B cell (primary cell): ENCODE measurements around the gene CALD1. TPM values are rescaled to one million over a fixed set of nuclear protein-coding genes. Genes with fewer than 3 reads are reported as not detected.

ENCODE experiments used
- ATAC-seq: fragments of 200-7000 bp; cut with Tn5 transposase; one replicate; pipeline ENCODE4 v1.10.0; 2021; ENCODE audit warnings: low read depth, mild to moderate bottlenecking, moderate number of reproducible peaks, moderate library complexity
- CTCF ChIA-PET: fragments of 350-600 bp; sonication (Branson Sonifier 250); formaldehyde crosslinking; loops from one replicate; lab custom pipeline; 2021; ENCODE audit warnings: antibody characterized with exemption, inconsistent platforms; lab: Charles Lee
- POLR2A ChIA-PET: fragments of 350-600 bp; sonication (Branson Sonifier 250); formaldehyde crosslinking; loops from one replicate; lab custom pipeline; 2021; ENCODE audit warnings: antibody characterized with exemption; lab: Charles Lee
- DNase-seq: peaks from one replicate; pipeline ENCODE4 v3.0.0; 2013
- H2AFZ ChIP-seq: 2 replicates; pipeline ENCODE4 v1.6.1; 2012; ENCODE audit warnings: mild to moderate bottlenecking, low read depth, low read length; ENCODE audit not compliant: insufficient read depth, poor library complexity, severe bottlenecking
- H3K27ac ChIP-seq, 2 donors: 1 replicate in 1 of 2; 2 replicates in 1 of 2; pipeline ENCODE4 v1.5.1; 2012 to 2013; ENCODE audit warnings: low read length in 2 of 2, mild to moderate bottlenecking in 2 of 2, moderate library complexity in 1 of 2
- H3K27me3 ChIP-seq, 4 experiments: fragments of 200-600 bp in 1 of 4; sonication (generic) in 1 of 4; replicated peaks in 1 of 4; 1 replicate in 2 of 4; 2 replicates in 2 of 4; pipeline versions ENCODE4 v1.6.1 to v1.7.0; 2013 to 2016; ENCODE audit warnings: low read length in 3 of 4, mild to moderate bottlenecking in 2 of 4, mixed read lengths in 1 of 4, moderate library complexity in 1 of 4; ENCODE audit not compliant: insufficient read depth in 4 of 4, control insufficient read depth in 3 of 4; ENCODE audit errors: control extremely low read depth in 1 of 4
- H3K36me3 ChIP-seq, 2 experiments: replicated peaks in 1 of 2; 1 replicate in 1 of 2; 2 replicates in 1 of 2; pipeline versions ENCODE4 v1.6.1 to v1.7.1; 2013; ENCODE audit warnings: low read length in 1 of 2; ENCODE audit not compliant: insufficient read depth in 2 of 2, control insufficient read depth in 1 of 2; ENCODE audit errors: control extremely low read depth in 1 of 2, extremely low read depth in 1 of 2
- H3K4me1 ChIP-seq, 2 donors: fragments of 200-600 bp in 1 of 2; sonication (generic) in 1 of 2; 1 replicate in 1 of 2; 2 replicates in 1 of 2; pipeline versions ENCODE4 v1.5.1 to v1.6.1; 2013 to 2017; ENCODE audit warnings: low read length in 2 of 2; ENCODE audit not compliant: control insufficient read depth in 2 of 2, insufficient read depth in 2 of 2
- H3K4me2 ChIP-seq: replicated peaks from 2 replicates; pipeline ENCODE3; 2012; ENCODE audit warnings: mild to moderate bottlenecking, low read depth, low read length; ENCODE audit not compliant: poor library complexity, severe bottlenecking
- H3K4me3 ChIP-seq, 5 experiments: fragments of 200-600 bp in 1 of 5; sonication (generic) in 1 of 5; 1 replicate in 3 of 5; 2 replicates in 2 of 5; pipeline versions ENCODE4 v1.5.1 to v1.7.0; 2011 to 2016; ENCODE audit warnings: low read length in 4 of 5, mild to moderate bottlenecking in 4 of 5, low read depth in 2 of 5, control low read depth in 1 of 5, moderate library complexity in 1 of 5; ENCODE audit not compliant: insufficient read depth in 1 of 5; ENCODE audit errors: control extremely low read depth in 1 of 5, extremely low read depth in 1 of 5
- H3K79me2 ChIP-seq: fragments of 200-600 bp; sonication (generic); one replicate; pipeline ENCODE4 v1.6.0; 2016; ENCODE audit warnings: low read length; ENCODE audit not compliant: control insufficient read depth, insufficient read depth
- H3K9ac ChIP-seq: fragments of 200-600 bp; sonication (generic); 2 replicates; pipeline ENCODE4 v1.6.1; 2017; ENCODE audit warnings: mild to moderate bottlenecking, low read length, moderate library complexity
- H3K9me3 ChIP-seq, 3 donors: one replicate each; pipeline versions ENCODE4 v1.6.1 to v1.7.1; 2013; ENCODE audit warnings: low read length in 2 of 3; ENCODE audit not compliant: control insufficient read depth in 2 of 3, insufficient read depth in 1 of 3; ENCODE audit errors: control extremely low read depth in 1 of 3
- H4K20me1 ChIP-seq: 2 replicates; pipeline ENCODE4 v1.6.0; 2012; ENCODE audit warnings: mild to moderate bottlenecking, low read length; ENCODE audit not compliant: insufficient read depth, control insufficient read depth, poor library complexity, severe bottlenecking
- H3K27ac Mint-ChIP-seq: one replicate; pipeline ENCODE4 v1.8.0; 2021; ENCODE audit warnings: mixed read lengths
- H3K27me3 Mint-ChIP-seq: one replicate; pipeline ENCODE4 v1.8.0; 2021; ENCODE audit warnings: mixed read lengths
- H3K4me1 Mint-ChIP-seq: one replicate; pipeline ENCODE4 v1.8.0; 2021; ENCODE audit warnings: mixed read lengths
- H3K4me3 Mint-ChIP-seq: one replicate; pipeline ENCODE4 v1.8.0; 2021; ENCODE audit warnings: mixed read lengths
- H3K9me3 Mint-ChIP-seq: one replicate; pipeline ENCODE4 v1.8.0; 2022; ENCODE audit warnings: mixed read lengths; ENCODE audit not compliant: insufficient read depth
- EZH2 ChIP-seq: IDR thresholded peaks from 2 replicates; pipeline ENCODE4 v1.6.1; 2012; ENCODE audit warnings: borderline replicate concordance, low read depth, mild to moderate bottlenecking, moderate library complexity, low read length; ENCODE audit not compliant: insufficient read depth, poor library complexity, severe bottlenecking
- WGBS: methylation state at CpG from one replicate; pipeline ENCODE4 v1.1.5; 2013; ENCODE audit warnings: missing lambda C conversion rate; ENCODE audit not compliant: insufficient coverage; 5-methylcytosine and 5-hydroxymethylcytosine counted together
- intact Hi-C: fragments of 100-400 bp; cut with micrococcal nuclease; formaldehyde crosslinking; loops from one replicate; pipeline ENCODE4 v1.10.0; 2022
- polyA plus RNA-seq: library from polyadenylated mRNA; depleted of rRNA; stranded (reverse); fragments of >200 nt; gene quantifications from 2 replicates; pipeline ENCODE4 v1.2.3, GENCODE V29; 2012
- total RNA-seq, 2 donors: library from RNA; stranded (reverse); fragments of 120-200 nt in 1 of 2; gene quantifications; 1 replicate in 1 of 2; 2 replicates in 1 of 2; pipeline versions ENCODE4 v1.2.3 to v1.2.4, GENCODE V29; 2013 to 2022
- TF ChIP-seq, protein P1 (sequence below): fragments of 200-600 bp; IDR thresholded peaks from one replicate; pipeline ENCODE4 v1.8.0; 2022; ENCODE audit warnings: antibody characterized with exemption, mild to moderate bottlenecking

The CALD1 gene
- total and polyA plus RNA-seq, 2 donors (not counting 1 experiment from before 2014, with no cell fraction given): 0.18 to 0.69 TPM

DNA sequence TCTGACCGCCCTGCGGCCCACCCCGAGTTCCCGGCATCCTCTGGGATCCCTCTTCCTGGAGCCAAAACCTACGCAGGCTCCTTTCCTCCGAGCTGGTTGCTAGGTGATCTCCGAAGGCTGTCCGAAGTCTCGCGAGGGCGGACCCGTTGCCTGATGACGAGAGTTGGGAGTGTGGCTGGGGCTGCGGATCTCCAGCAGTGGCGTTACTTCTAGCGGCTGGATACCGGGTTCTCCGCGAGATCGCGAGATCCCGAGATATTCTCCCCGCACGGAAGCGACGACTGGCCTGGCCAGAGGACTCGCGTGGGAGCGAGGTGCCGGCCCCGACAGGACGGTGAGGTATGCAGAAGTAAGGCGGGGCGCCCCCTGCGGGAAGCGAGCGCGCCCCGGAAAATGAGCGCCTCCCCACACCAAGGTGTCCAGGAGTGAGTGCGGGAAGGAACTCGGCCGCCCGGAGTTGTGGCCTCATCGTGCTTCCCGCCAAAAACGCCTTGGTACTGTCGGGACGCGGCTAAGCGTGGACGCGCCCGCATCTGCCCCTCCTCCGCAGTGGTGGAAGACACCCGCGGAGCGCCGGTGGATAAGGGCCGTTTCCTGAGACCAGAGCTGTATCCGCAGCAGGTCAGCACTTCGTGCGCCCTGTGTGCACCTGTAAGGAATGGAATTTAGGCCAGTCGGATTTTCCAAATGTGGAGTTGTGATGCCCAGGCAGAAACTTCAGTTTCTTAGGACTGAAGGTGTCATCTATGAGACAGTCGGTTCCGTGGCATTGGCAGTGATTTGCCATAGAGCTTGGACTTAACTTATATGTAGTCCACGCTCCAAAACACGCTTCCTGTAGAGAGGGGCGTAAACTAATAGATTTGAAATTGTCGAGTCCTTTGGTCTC, 207.2 kb downstream of the CALD1 start, which contains the start of gene AGBL3:
AGBL3 (plus strand) TSS at position 146 of the 889 bp plus-strand sequence. CDS start 1,426 bp downstream, outside the sequence.
- Histone ChIP-seq H3K4me1 (peaks cover 4 to 5% of the 10 kb centered on the region in 2 donors), H2AFZ (peak within 1 kb of the TSS; percentile 99), H3K4me2 (peak within 1 kb of the TSS; percentile 75), H3K4me3 (peak within 1 kb of the TSS; percentile 69 to 97 (median 94)), H3K9ac (peak within 1 kb of the TSS; percentile 96), H3K9me3 (no peaks in the 10 kb centered on the region), H3K79me2 (peaks cover 11% of the 10 kb centered on the region), H3K36me3 (peaks cover 0 to 3% of the 10 kb centered on the region in 2 experiments), H3K27ac (peak within 1 kb of the TSS; percentile 88 to 93), H4K20me1 (no peaks in the 10 kb centered on the region), H3K27me3 (no peaks in the 10 kb centered on the region)
- peaks cover 34% of the 10 kb centered on the region for H3K4me1 Mint-ChIP-seq
- peak within 1 kb of the TSS; percentile 98 for H3K27ac Mint-ChIP-seq
- POLR2A ChIA-PET: interaction anchor here (0.6 to 3.1 kb wide), 5 partner anchors 161 to 337 kb away, joined by 3 to 38 read pairs (median 6); partner anchors contain the start of genes CYREN and TMEM140
- H3K4me3 Mint-ChIP-seq: peak within 1 kb of the TSS; percentile 98
- DNase-seq: peak; percentile 95
- under 1% methylated on average over 64 of the region's 70 CpGs for WGBS
- ATAC-seq: peak; percentile 86
- no peaks in the 10 kb centered on the region for H3K9me3 Mint-ChIP-seq
- H3K27me3 Mint-ChIP-seq: no peaks in the 10 kb centered on the region
- CTCF ChIA-PET: interaction anchor here (0.6 to 5.3 kb wide), 30 partner anchors 9 to 554 kb away, joined by 3 to 80 read pairs (median 5); partner anchors contain the start of genes BPGM, CYREN, TMEM140 and WDR91
- intact Hi-C loops: loop anchor here (1.0 to 2.0 kb wide), 7 partner anchors 162 to 676 kb away; partner anchors contain the start of genes AKR1B1, BPGM, CYREN and NUP205
- no peak for TF ChIP-seq EZH2
- TF ChIP-seq, protein P1, sequence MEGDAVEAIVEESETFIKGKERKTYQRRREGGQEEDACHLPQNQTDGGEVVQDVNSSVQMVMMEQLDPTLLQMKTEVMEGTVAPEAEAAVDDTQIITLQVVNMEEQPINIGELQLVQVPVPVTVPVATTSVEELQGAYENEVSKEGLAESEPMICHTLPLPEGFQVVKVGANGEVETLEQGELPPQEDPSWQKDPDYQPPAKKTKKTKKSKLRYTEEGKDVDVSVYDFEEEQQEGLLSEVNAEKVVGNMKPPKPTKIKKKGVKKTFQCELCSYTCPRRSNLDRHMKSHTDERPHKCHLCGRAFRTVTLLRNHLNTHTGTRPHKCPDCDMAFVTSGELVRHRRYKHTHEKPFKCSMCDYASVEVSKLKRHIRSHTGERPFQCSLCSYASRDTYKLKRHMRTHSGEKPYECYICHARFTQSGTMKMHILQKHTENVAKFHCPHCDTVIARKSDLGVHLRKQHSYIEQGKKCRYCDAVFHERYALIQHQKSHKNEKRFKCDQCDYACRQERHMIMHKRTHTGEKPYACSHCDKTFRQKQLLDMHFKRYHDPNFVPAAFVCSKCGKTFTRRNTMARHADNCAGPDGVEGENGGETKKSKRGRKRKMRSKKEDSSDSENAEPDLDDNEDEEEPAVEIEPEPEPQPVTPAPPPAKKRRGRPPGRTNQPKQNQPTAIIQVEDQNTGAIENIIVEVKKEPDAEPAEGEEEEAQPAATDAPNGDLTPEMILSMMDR: peak; percentile 92
